HG02798 (cell line): ENCODE results near the gene CORO1C.

ENCODE experiments used
- ATAC-seq: cut with Tn5 transposase; IDR thresholded peaks from one replicate; pipeline ENCODE4 v1.9.1; 2021; ENCODE audit warnings: mild to moderate bottlenecking; ENCODE audit not compliant: unreplicated experiment, poor library complexity

Gene CORO1C

DNA sequence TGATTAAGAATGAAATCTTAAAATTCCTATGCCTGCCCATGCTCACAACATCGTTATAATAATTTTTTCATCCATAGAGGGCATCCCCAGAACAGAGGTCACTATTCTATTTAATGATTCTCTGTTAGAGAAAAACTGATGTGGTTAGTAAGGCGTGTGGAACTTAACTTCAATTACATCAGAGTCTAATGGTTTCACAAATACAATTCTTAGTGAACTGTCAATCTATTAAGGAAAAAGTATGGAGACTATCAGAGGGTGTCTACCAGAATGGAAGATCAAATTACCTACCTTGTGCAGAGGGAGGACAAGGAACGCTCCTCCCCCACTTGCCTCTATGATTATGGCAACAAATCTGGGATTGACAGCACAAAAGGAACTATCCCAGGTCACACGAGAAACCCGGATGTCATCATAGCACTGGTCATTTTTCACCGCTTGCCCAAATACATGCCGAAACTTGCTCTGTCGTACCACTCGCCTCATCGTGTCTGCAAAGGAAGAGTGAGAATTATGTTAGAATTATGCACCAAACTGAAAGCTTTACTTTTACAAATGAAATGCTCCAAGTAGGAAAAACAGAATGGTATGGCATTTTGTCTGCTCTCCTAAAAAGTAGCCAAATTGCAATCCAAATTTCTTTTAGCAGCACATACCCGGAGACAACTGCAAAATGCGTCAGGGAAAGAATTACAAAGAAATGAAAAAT lies 30.3 kb downstream of the CORO1C start:
- ATAC-seq: no peak

DNA sequence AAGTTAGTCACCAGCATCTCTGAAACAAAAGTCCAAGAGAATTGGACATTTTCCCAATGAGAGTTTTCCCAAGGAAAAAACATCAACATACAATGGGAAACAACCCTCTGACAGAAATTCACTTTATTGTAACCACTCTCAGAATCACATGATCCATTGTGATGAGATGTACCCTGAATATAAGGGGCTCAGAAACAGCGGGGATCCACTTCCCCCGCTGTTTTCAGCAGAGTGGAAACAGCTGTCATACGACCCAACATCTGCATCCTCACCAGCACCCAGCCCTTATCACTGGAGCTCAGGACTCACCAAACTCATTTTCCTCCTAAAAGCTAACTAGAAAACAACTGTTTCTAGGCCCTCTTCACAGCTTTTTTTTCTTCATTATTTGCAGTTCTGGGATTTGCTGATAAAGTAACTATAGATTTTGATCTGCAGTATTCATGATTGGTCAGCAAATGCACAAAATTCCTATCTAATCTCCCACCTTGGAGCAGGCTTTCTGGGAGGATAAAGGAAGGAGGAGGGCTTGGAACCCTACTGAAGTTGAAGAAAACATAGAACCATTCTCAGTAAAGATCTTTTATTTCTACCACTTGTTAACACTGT lies 31.3 kb downstream of the CORO1C start:
- ATAC-seq: no peak

DNA sequence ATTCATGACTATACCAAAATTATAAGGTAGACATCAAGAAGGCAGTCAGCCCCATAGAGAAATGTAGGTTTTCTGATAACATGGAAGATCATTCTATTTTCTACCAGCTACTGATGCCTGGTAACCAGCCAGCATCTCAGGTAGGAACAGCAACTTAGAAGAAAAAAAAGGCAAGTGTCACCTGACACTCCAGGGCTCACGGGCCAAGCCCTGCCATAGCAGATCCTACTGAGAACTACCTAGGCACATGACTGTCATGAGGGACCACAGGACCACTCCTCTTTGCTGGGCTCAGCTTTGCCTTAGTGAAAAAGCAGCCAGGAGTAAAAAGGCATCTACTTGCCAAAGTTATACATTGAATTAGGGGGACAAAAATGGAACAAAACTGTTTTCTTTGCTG lies 33.4 kb downstream of the CORO1C start:
- ATAC-seq: no peak

DNA sequence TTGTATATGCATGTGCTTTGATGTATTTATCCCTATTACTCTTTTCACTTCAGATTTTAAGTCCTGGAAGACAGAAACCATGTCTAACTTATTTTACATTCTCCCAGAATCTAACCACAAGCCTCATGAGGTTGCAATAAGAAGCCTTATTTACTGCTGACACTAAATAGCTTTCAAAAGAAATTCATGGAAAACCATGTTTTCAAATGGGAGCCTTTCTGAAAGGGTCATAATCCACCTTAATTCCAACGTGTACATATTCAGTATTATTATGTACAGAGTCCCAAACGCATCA lies 34.4 kb downstream of the CORO1C start:
- ATAC-seq: no peak

DNA sequence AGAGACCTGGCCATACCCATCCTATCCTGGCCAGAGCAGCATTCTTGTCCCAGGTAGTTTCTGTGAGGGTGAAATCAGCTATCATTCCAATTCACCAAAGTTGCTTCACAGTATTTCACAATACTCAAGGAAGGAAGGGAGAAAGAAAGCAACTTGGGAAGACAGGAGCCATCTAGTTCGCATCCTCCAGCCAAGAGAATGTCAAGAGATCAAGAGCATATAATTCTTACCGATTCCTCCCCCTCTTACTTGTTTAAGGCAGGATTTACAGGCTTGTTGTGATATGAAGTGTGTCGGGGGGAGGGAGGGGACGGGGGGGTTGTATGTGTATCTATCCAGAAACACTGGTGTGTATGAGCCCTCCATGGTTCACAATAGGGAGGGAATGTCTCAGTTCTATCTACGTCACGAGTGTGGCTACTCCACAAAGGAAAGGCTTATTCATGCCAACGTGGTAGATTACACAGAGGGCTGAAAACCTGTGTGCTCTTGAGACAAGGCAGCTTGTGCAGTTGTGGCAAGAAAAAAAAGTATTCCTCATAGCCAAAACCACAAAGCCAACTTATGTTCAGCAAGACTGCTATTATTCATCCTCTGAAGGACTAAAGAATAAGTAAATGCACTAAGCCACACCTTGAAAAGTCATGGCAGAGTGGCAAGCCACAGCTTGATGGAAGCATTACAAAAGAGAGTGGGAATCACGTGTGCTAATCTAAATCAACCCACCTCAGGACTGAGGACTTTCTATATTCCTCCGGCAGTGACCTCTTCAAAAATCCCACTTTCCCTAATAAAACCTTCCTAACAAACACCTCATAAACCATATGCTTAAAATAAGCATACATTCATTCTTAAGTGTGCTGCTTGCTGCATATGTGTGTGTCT lies 35.0 kb downstream of the CORO1C start:
- no peak for ATAC-seq

DNA sequence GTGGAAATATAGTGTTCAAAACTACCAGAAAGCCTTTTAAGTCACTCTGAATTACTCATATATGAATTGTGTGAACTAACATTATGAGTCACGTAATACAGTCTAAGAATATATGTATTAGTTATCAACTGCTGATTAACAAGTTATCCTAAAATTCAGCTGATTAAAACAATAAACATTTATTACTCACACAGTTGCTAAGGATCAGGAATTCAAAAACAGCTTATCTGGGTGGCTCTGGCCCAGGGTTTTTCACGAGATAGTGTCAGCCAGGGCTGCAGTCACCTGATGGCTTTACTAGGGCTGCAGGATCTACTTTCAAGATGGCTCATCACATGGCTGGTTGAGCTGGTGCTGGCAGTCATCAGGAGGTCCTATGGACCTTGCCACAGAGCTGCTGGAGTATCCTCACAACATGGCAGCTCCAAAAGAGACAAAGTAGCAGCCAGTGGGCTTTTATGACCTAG lies 36.5 kb downstream of the CORO1C start:
- no peak for ATAC-seq

GRCh38 chr12:108693751-108694150 lies 37.6 kb downstream of the CORO1C start:
- no peak for ATAC-seq

DNA sequence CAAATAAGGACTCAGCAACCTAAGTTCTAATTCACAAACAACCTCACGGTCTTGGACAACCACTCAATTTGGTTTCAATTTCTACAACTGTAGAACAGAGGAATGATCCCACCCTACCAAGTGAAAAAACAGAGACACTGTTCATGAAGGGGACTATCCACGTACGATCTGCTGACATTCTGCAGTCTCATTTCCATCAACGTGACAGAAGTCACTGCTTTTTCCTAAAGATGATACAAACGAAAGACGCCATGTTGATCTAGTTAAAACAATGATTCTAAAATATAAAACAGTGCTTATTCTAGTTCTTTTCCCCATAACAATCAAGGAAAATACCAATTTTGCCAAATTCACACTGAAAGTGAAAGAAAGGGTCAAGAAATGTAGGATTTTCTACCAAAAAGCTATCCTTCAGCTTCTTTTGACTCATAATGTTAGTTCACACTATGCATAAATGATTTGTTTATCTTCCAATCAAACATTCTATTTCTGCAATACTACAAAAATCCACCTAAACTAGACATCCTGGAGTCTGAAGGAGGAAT lies 38.1 kb downstream of the CORO1C start:
- no peak for ATAC-seq

- peak; percentile 15 for ATAC-seq
These were observed 39.1 kb downstream of the CORO1C start for GRCh38 chr12:108691998-108692808.

- ATAC-seq: peak; percentile 71
These were observed 39.9 kb downstream of the CORO1C start for GRCh38 chr12:108691175-108691997.

DNA sequence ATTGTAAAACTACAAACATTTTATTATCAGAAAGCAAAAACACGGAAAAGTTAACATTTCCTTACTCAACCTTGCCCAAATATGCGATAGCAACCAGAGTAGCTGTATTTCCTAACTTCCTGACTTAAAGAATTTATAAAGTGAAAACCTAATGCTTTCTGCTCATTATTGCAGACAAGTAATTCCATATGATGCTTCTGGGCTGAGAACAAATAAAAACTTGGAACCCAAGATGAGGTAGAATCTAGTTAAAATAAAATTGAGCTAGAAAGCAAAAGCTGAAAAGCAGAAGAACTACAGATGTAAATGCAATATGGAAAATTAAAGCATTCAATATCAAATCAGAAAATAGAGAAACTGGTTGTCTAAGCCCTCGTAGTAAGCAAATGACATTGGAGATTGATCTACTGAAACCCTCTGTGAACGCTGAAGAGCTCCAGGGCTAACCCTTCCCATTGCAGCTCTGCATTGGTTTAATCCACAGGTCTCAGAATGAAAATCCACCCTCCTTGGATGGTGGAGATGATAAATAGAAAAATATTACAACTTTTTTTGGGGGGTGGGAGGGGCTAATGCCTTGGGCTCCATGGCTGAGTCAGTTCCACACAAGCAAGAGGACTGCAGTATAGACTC lies 40.7 kb downstream of the CORO1C start:
- ATAC-seq: no peak

DNA sequence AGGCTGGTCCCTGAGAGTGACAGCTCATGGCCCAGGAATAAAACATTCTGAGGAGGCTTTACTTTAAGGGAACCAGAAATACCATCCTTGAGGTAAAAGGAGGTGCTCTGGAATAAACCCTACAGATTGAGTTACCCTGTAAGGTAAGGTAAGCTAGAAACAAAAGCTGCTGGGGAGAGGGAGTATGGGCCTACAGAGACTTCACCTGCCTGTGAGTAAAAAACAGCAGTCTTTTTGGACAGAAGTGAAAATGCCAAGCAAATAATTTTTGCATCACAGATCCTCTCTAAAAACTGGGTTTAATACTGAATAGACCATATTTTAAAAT lies 41.2 kb downstream of the CORO1C start:
- no peak for ATAC-seq

- no peak for ATAC-seq
These were observed 41.8 kb downstream of the CORO1C start for GRCh38 chr12:108689314-108690190.

DNA sequence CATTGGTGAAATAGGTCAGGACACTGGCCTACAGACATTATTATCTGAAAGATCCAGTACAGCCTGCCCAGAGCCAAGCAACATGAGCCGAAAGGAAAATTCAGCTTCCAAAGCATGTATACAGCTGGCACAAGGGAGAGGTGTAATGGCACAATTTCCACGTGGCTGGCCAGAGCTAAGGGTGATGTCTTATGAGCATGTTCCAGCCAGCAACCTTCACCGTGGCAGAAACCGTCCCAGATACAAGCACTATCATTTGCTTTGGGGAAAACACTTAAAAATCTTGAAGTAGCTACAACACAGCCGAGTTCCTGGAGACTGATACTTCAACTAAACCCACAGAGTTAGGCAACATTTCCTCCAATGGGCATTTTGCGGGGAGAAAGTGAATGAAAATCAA lies 44.5 kb downstream of the CORO1C start:
- ATAC-seq: no peak

GRCh38 chr12:108685469-108686260 lies 45.7 kb downstream of the CORO1C start:
- no peak for ATAC-seq

GRCh38 chr12:108683906-108684556 lies 47.3 kb downstream of the CORO1C start:
- no peak for ATAC-seq

- ATAC-seq: no peak
These were observed 50.0 kb downstream of the CORO1C start for GRCh38 chr12:108681317-108681716.
